ENCODE measurements around the gene TYMP. TPM values are rescaled to one million over a fixed set of nuclear protein-coding genes. Genes with fewer than 3 reads are reported as not detected.

Gene TYMP
- polyA plus RNA-seq, 1 experiment, result 2.9 TPM

- ChIA-PET CTCF (interaction anchor here (1.1 to 1.8 kb wide), 4 partner anchors 16 to 74 kb away, joined by 4 to 8 read pairs (median 5); partner anchors contain the start of genes SCO2 and SYCE3), POLR2A (no interaction called here)
- DNase-seq (ENCODE audit: low read depth, low spot score), result no peak
- Histone ChIP-seq H3K27ac (ENCODE audit: low read depth, low read length) (no peak overlapping the region), H3K4me3 (ENCODE audit: low read depth, low read length) (no peak overlapping the region), H3K9me3 (ENCODE audit: control insufficient read depth, insufficient read depth, low read length) (no peaks in the 10 kb centered on the region; the same call in 1 of the 2 replicates), H3K27me3 (ENCODE audit: control insufficient read depth, insufficient read depth, low read length) (peaks cover 51% of the 10 kb centered on the region)
- TF ChIP-seq, protein P1, sequence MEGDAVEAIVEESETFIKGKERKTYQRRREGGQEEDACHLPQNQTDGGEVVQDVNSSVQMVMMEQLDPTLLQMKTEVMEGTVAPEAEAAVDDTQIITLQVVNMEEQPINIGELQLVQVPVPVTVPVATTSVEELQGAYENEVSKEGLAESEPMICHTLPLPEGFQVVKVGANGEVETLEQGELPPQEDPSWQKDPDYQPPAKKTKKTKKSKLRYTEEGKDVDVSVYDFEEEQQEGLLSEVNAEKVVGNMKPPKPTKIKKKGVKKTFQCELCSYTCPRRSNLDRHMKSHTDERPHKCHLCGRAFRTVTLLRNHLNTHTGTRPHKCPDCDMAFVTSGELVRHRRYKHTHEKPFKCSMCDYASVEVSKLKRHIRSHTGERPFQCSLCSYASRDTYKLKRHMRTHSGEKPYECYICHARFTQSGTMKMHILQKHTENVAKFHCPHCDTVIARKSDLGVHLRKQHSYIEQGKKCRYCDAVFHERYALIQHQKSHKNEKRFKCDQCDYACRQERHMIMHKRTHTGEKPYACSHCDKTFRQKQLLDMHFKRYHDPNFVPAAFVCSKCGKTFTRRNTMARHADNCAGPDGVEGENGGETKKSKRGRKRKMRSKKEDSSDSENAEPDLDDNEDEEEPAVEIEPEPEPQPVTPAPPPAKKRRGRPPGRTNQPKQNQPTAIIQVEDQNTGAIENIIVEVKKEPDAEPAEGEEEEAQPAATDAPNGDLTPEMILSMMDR (IDR thresholded peaks at IDR 0.05; ENCODE audit: low read depth, low read length), result no peak
Observed at GRCh38 chr22:50546326-50547262, 16.8 kb upstream of the TYMP start.

- ChIA-PET POLR2A (interaction anchor here (0.9 kb wide), 1 partner anchor 20 kb away, joined by 4 read pairs; the partner anchor contains the start of gene SCO2), CTCF (interaction anchor here (1.0 to 1.8 kb wide), 2 partner anchors 17 to 20 kb away, joined by 3 to 8 read pairs; partner anchors contain the start of genes SCO2 and SYCE3)
- no peak within 1 kb of the TSS for H3K27ac ChIP-seq (ENCODE audit: low read depth, low read length)
- no peak within 1 kb of the TSS for H3K4me3 ChIP-seq (ENCODE audit: low read depth, low read length)
- H3K27me3 ChIP-seq (ENCODE audit: control insufficient read depth, insufficient read depth, low read length), result peaks cover 44% of the 10 kb centered on the region
- no peak for DNase-seq (ENCODE audit: low read depth, low spot score)
- no peaks in the 10 kb centered on the region; the same call in 1 of the 2 replicates for H3K9me3 ChIP-seq (ENCODE audit: control insufficient read depth, insufficient read depth, low read length)
- TF ChIP-seq, protein P1 (IDR thresholded peaks at IDR 0.05; ENCODE audit: low read depth, low read length), result peak; percentile 34
Observed at GRCh38 chr22:50545522-50546325, 15.9 kb upstream of the TYMP start, which contains the start of gene KLHDC7B. Gene KLHDC7B, plus strand, starts transcription at chr22:50545899. Its CDS starts 345 bp downstream, at chr22:50546244.

DNA sequence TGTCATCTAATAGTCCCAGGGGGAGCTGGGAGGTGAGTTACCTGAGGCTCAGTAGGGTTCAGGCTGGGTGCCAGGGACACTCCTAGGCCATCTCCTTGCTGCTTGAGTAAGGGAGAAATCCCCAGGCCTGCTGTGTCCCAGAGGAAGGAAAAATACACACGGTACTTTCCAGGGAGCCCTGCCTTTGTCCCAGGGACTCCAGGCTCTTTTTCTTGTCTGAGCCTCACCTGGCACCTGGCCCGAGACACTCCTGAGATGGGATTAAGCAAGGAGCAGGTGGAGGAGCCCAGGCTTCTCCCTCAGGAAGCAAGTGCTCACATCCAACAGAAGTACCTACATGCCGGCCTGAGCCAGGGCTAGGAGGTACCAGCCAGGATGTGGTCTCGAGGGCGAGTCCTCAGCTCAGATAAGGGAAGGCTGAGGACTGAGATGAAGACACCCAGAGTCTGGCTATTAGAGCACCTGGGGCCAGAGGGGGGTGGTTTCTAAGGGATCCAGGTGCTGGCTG lies 15.0 kb upstream of the TYMP start:
- no peak for DNase-seq (ENCODE audit: low read depth, low spot score)
- Histone ChIP-seq H3K27ac (ENCODE audit: low read depth, low read length) (no peak overlapping the region), H3K9me3 (ENCODE audit: control insufficient read depth, insufficient read depth, low read length) (no peaks in the 10 kb centered on the region; the same call in 1 of the 2 replicates), H3K4me3 (ENCODE audit: low read depth, low read length) (no peak overlapping the region), H3K27me3 (ENCODE audit: control insufficient read depth, insufficient read depth, low read length) (peaks cover 37% of the 10 kb centered on the region)
- TF ChIP-seq, protein P1 (IDR thresholded peaks at IDR 0.05; ENCODE audit: low read depth, low read length), result no peak
- ChIA-PET CTCF (interaction anchor here (1.8 kb wide), 1 partner anchor 18 kb away, joined by 8 read pairs; the partner anchor contains the start of gene SYCE3), POLR2A (no interaction called here)

DNA sequence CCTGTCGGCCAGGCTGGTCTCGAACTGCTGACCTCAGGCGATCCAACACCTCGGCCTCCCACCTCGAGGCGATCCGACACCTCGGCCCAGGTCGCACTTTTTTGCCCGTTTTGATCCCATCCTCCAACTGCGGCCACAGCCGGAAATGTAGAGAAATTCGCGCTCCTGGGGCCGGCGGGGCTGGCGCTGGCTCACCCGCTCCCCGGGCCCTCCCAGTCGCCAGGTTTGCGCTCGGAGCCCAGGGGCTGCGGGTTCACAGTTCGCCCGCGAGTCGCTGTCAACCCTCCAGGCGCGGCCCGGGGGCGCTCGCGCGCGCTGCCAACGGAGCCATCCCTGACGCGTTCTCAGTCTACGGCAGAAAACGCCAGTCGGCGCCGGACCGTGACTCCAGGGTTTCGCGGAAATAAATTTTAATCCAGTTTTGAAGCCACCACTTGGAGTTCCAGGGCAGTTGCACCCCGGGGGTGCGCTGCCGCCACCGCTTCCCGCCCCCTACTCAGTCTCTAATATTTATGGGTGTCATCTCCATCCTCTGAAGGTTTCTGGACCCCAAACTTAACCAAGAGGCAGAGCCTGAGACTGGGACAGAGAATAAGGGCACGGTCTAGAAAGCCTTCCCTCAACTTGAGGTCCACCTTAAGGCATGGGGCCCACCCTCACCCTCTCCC lies 14.4 kb upstream of the TYMP start:
- H3K27ac ChIP-seq (ENCODE audit: low read depth, low read length), result no peak overlapping the region
- H3K4me3 ChIP-seq (ENCODE audit: low read depth, low read length), result peak overlapping the region; percentile 31; the same call in 1 of the 2 replicates
- POLR2A ChIA-PET, result no interaction called here
- no peak for DNase-seq (ENCODE audit: low read depth, low spot score)
- peaks cover 31% of the 10 kb centered on the region for H3K27me3 ChIP-seq (ENCODE audit: control insufficient read depth, insufficient read depth, low read length)
- H3K9me3 ChIP-seq (ENCODE audit: control insufficient read depth, insufficient read depth, low read length), result no peaks in the 10 kb centered on the region; the same call in 1 of the 2 replicates
- CTCF ChIA-PET, result interaction anchor here (1.8 kb wide), 1 partner anchor 19 kb away, joined by 8 read pairs; the partner anchor contains the start of gene SYCE3
- TF ChIP-seq, protein P1 (IDR thresholded peaks at IDR 0.05; ENCODE audit: low read depth, low read length), result peak; percentile 61

All from AG04450 (cell line).